LoVo (cell line): ENCODE results near the gene S100Z.
A peak's percentile ranks its signal among the peaks of the same experiment; 100 is the strongest.
"Not testable (repeated sequence)": the region's sequence is repeated elsewhere in the genome, so short reads cannot be mapped to it uniquely, and the experiment has no call there.

Experiments used
- DNase-seq: peaks from one replicate; pipeline ENCODE4 v3.0.0-alpha.2; 2016; ENCODE audit warnings: low spot score

The S100Z gene

DNA sequence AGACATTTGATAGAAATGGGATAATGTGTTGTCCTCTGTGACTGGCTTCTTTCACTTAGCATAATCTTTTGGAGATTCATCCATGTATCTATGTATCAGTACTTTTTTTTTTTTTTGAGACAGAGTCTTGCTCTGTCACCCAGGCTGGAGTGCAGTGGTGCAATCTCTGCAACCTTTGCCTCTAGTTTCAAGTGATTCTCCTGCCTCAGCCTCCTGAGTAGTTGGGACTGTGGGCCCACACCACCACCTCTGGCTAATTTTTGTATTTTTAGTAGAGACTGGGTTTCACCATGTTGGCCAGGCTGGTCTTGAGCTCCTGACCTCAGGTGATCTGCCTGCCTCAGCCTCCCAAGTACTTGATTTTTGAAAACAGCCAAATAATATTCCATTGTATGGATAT lies 23.4 kb upstream of the S100Z start:
- DNase-seq = not testable (repeated sequence)

- no peak for DNase-seq
These were observed 18.7 kb upstream of the S100Z start for GRCh38 chr5:76831110-76831452.

- no peak for DNase-seq
These were observed 13.6 kb upstream of the S100Z start for GRCh38 chr5:76836181-76836580.

GRCh38 chr5:76836585-76836984 lies 13.2 kb upstream of the S100Z start:
- DNase-seq = no peak

- peak; percentile 81 for DNase-seq
These were observed 11.1 kb upstream of the S100Z start for GRCh38 chr5:76838481-76839261.

DNA sequence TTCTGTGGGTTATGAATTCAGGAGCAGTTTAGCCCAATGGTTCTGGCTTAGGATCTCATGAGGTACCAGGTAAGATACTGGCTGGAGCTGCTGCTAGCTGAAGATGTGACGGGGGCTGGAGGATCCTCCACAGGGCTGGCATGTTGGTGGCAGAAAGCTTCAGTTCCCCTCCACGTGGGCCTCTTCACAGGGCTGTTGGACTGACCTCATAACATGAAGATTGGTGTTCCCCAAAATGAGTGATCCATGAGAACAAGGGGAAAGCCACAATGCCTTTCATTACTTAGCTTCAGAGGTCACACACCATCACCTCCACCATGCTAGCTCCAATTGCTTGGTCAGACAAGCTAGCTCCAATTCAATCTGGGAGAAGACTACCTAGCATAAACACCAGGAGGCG lies 8.5 kb upstream of the S100Z start:
- DNase-seq = no peak

- no peak for DNase-seq
These were observed 3.9 kb upstream of the S100Z start for GRCh38 chr5:76845890-76846289.

DNA sequence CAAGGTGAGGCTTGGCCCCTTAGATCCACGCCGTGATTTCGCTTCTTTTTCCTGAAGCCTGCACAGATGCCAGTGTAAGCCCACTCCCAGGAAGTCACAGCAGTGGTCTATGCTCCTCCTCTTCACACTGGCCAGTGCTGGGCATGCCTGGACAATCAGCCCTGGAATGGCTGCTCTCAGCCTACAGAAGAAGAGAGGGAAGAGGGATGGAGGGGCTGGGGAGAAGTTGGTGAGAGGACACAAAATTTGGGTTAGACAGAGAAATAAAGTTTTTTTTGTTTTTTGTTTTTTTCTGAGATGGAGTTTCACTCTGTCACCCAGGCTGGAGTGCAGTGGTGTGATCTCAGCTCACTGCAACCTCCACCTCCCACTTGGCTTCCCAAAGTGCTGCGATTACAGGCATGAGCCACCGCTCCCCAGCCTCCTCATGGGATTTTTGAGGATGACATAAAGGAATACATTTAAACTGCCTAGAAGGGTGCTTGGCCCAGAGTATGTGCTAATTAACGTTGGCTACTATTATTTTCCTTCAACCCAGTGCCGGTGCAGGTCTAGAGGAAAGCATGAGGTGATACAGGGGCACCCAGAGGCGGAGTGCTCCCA lies 830 bp downstream of the S100Z start:
- no peak for DNase-seq

GRCh38 chr5:76851728-76852369 lies 2.0 kb downstream of the S100Z start:
- DNase-seq = no peak

DNA sequence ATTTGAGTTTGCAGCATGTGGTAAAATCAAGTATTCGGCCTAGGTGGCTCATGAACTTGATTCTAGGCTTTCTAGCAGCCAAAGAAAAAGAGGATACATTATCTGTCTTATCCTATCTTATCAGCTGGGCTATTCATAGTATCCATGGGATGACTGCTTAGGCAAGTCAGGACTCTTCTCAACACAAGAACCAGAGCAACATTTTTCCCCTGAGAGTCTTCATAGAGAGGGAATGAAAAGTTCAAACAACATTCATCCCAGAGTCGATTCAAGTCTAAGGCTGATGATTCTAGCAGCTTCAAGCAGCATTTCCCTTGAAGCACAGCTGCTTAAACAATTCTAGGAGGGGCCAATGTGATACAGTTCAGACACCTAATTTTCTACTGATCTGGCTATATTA lies 3.0 kb downstream of the S100Z start:
- DNase-seq = no peak

- DNase-seq = not testable (repeated sequence)
These were observed 3.9 kb downstream of the S100Z start for GRCh38 chr5:76853741-76854140.

DNA sequence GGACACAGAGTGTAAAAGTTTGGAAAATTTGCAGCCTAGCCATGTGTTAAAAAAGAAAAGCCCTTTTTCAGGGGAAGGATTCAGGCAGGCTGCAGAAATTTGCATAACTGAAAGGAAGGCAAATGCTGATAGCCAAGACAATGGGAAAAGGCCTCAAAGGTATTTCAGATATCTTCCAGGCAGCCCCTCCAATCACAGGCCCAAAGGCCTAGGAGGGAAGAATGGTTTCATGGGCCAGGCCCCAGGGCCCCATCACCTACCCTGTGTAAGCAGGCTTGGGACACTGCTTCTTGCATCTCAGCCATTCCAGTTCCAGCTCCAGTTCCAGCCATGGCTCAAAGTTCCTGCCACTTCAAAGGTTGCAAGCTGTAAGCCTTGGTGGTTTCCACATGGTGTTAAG lies 4.8 kb downstream of the S100Z start:
- DNase-seq = no peak

DNA sequence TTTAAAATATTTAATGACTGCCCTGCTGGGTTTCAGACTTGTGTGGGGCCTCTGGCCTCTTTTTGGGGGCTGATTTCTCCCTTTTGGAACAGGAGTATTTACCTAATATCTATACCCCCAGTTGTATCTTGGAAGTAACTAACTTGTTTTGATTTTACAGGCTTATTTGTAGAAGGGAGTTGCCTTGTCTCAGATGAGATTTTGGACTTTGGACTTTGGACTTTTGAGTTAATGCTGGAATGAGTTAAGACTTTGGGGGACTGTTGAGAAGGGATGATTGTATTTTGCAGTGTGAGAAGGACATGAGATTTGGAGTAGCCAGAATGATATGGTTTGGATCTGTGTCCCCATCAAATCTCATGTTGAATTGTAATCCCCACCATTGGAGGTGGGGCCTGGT lies 5.7 kb downstream of the S100Z start:
- peak; percentile 72 for DNase-seq

GRCh38 chr5:76855961-76856360 lies 6.1 kb downstream of the S100Z start:
- DNase-seq = no peak

GRCh38 chr5:76856800-76857199 lies 7.0 kb downstream of the S100Z start:
- DNase-seq = peak; percentile 43

- no peak for DNase-seq
These were observed 9.9 kb downstream of the S100Z start for GRCh38 chr5:76859591-76860247.

- no peak for DNase-seq
These were observed 11.8 kb downstream of the S100Z start for GRCh38 chr5:76861612-76862011.

GRCh38 chr5:76863001-76863400 lies 13.2 kb downstream of the S100Z start:
- DNase-seq = peak; percentile 32

DNA sequence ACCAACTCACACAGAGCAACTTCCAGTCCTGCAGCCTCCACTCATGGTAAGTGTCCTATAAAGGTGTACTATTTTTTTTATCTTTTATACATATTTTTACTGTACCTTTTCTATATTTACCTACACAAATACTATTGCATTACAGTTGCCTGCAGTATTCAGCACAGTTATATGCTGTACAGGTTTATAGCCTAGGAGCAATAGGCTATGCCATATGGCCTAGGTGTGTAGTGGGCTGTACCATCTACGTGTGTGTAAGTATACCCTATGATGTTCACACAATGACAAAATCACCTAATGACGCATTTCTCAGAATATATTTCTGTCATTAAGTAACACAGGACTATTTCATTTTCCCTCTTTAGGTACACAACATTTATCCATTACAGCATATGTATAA lies 16.7 kb downstream of the S100Z start:
- no peak for DNase-seq

- no peak for DNase-seq
These were observed 17.2 kb downstream of the S100Z start for GRCh38 chr5:76867038-76867437.

GRCh38 chr5:76867827-76868693 lies 18.2 kb downstream of the S100Z start:
- peak; percentile 80 for DNase-seq

GRCh38 chr5:76870046-76870445 lies 20.2 kb downstream of the S100Z start:
- no peak for DNase-seq
